ENCODE measurements around the gene ARPC1B. TPM values are rescaled to one million over a fixed set of nuclear protein-coding genes. Genes with fewer than 3 reads are reported as not detected.

The ARPC1B gene
- total and polyA plus RNA-seq, 2 of the 4 experiments (the other 2 are of a cell fraction) = 351 to 488 TPM

- Histone ChIP-seq H2AK9ac (replicated peaks; ENCODE audit: low read depth, low read length, poor library complexity) (no peak overlapping the region), H3K9me1 (ENCODE audit: insufficient read depth, low read length) (peaks cover 4% of the 10 kb centered on the region; the same call in 1 of the 2 replicates), H3K27ac (ENCODE audit: insufficient read depth, low read length) (no peak overlapping the region), H3K14ac (replicated peaks; ENCODE audit: low read depth, low read length) (no peak overlapping the region), H3K56ac (ENCODE audit: extremely low read depth, insufficient read depth, low read length) (no peak overlapping the region), H3K79me1 (ENCODE audit: low read depth in 1 of 2, low read length in 2 of 2) (peaks cover 4 to 38% of the 10 kb centered on the region in 2 experiments; a peak in 2 of 4 replicates), H3K9me3 (ENCODE audit: control insufficient read depth, insufficient read depth, low read length) (no peaks in the 10 kb centered on the region), H2BK15ac (ENCODE audit: low read depth, low read length) (no peak overlapping the region; the same call in 2 of the 3 replicates), H2BK120ac (ENCODE audit: low read depth, low read length) (no peak overlapping the region), H3K27me3 (ENCODE audit: control insufficient read depth, insufficient read depth, low read length) (no peaks in the 10 kb centered on the region), H4K8ac (ENCODE audit: low read depth in 2 of 2, low read length in 2 of 2) (no peak overlapping the region), H3K4me2 (ENCODE audit: low read depth, low read length) (no peak overlapping the region), H3K23ac (ENCODE audit: low read depth, low read length) (no peak overlapping the region), H4K5ac (ENCODE audit: low read depth, low read length) (no peak overlapping the region), H2AFZ (replicated peaks; ENCODE audit: low read length, poor library complexity) (peak overlapping the region; percentile 23), H3K18ac (ENCODE audit: low read depth, low read length) (no peak overlapping the region), H3K9ac (ENCODE audit: low read depth, low read length) (no peak overlapping the region), H2AK5ac (ENCODE audit: low read depth, low read length) (no peak overlapping the region), H4K91ac (ENCODE audit: insufficient read depth, low read depth, low read length) (no peak overlapping the region), H3K36me3 (ENCODE audit: control insufficient read depth, insufficient read depth, low read length) (peaks cover 19% of the 10 kb centered on the region), H4K20me1 (ENCODE audit: insufficient read depth, low read length) (peaks cover 4% of the 10 kb centered on the region; the same call in 1 of the 2 replicates), H3K4me1 (ENCODE audit: control insufficient read depth, insufficient read depth, low read length) (peaks cover 8% of the 10 kb centered on the region; the same call in 1 of the 2 replicates), H2BK20ac (ENCODE audit: low read depth, low read length) (no peak overlapping the region), H2BK5ac (ENCODE audit: low read depth, low read length, poor library complexity, severe bottlenecking) (no peak overlapping the region), H3K4me3 (ENCODE audit: insufficient read depth, low read depth, low read length) (no peak overlapping the region), H3K4ac (ENCODE audit: low read depth, low read length) (peak overlapping the region; percentile 24; the same call in 1 of the 2 replicates)
- no peak for TF ChIP-seq MXI1 (IDR thresholded peaks at IDR 0.05; ENCODE audit: borderline replicate concordance, low read depth, low read length)
- no peak for TF ChIP-seq RCOR1 (IDR thresholded peaks at IDR 0.05; ENCODE audit: insufficient replicate concordance, low read length)
- no peak for TF ChIP-seq RFX5 (IDR thresholded peaks at IDR 0.05; ENCODE audit: low read depth, low read length)
- no peak for TF ChIP-seq CTCF (conservative IDR thresholded peaks at IDR 0.05; ENCODE audit: low read depth, low read length)
- TF ChIP-seq MAZ (IDR thresholded peaks at IDR 0.05; ENCODE audit: borderline replicate concordance, low read depth, low read length) = no peak
- no peak for TF ChIP-seq POLR2A (IDR thresholded peaks at IDR 0.05; ENCODE audit: low read depth, low read length)
- no peak for TF ChIP-seq FOS (IDR thresholded peaks at IDR 0.05; ENCODE audit: low read depth, low read length)
- TF ChIP-seq SMC3 (IDR thresholded peaks at IDR 0.05; ENCODE audit: low read depth, low read length) = no peak
- no peak for TF ChIP-seq RAD21 (IDR thresholded peaks at IDR 0.05; ENCODE audit: low read length)
- TF ChIP-seq USF2 (IDR thresholded peaks at IDR 0.05; ENCODE audit: low read depth, low read length) = no peak
- TF ChIP-seq ELK1 (IDR thresholded peaks at IDR 0.05; ENCODE audit: borderline replicate concordance, low read depth, low read length) = no peak
- no peak for TF ChIP-seq CHD1 (IDR thresholded peaks at IDR 0.05; ENCODE audit: low read depth, low read length)
- TF ChIP-seq CEBPB (IDR thresholded peaks at IDR 0.05; ENCODE audit: low read depth, low read length) = no peak
- no peak for TF ChIP-seq NFE2L2 (IDR thresholded peaks at IDR 0.05; ENCODE audit: low read depth, low read length)
- TF ChIP-seq MAFK (IDR thresholded peaks at IDR 0.05; ENCODE audit: low read depth, low read length) = no peak
- no peak for TF ChIP-seq BHLHE40 (IDR thresholded peaks at IDR 0.05; ENCODE audit: low read depth, low read length)
- DNase-seq (peak; percentile 45), ATAC-seq (ENCODE audit: low read depth) (no peak)
- POLR2A ChIA-PET (ENCODE audit: unreplicated experiment) = no interaction called here
- intact Hi-C loops (cut with micrococcal nuclease) (no loop called here), in situ Hi-C loops (cut with MboI; ENCODE audit: low sequenced_read_pairs) (no loop called here), dilution Hi-C loops (cut with HindIII; ENCODE audit: low sequenced_read_pairs, unreplicated experiment) (no loop called here)
- CTCF ChIA-PET = interaction anchor here (0.6 kb wide), 3 partner anchors 40 to 87 kb away, joined by 3 to 6 read pairs (median 4); no protein-coding TSS in a partner anchor
- 30% methylated on average over 2 of the region's 9 CpGs; no CpG with 5 or more reads in 1 of the 2 experiments for WGBS, 2 experiments (ENCODE audit: extremely low coverage in 2 of 2, insufficient read length in 1 of 2)
- BruUV-seq (replicated peaks) = no TSS peak
These were observed 4.7 kb upstream of the ARPC1B start for GRCh38 chr7:99369767-99370391.
